Measurements from ENCODE around the gene PDX1.

The PDX1 gene

GRCh38 chr13:27929868-27930267 lies 10.1 kb downstream of the PDX1 start:
- Histone ChIP-seq H3K27ac (ENCODE audit: low read length) (no peak overlapping the region), H3K4me1 (ENCODE audit: control insufficient read depth, insufficient read depth, low read length) (peaks cover 3% of the 10 kb centered on the region), H3K9ac (ENCODE audit: low read length in 2 of 2) (no peak overlapping the region), H3K36me3 (ENCODE audit: control insufficient read depth in 2 of 2, insufficient read depth in 2 of 2, low read length in 2 of 2) (no peaks in the 10 kb centered on the region), H3K4me3 (ENCODE audit: low read length in 2 of 2) (no peak overlapping the region), H3K9me3 (ENCODE audit: control insufficient read depth in 2 of 2, low read length in 2 of 2) (no peaks in the 10 kb centered on the region), H3K27me3 (ENCODE audit: control insufficient read depth in 1 of 2, insufficient read depth in 2 of 2, low read length in 2 of 2) (peaks cover 54 to 58% of the 10 kb centered on the region in 2 donors)

DNA sequence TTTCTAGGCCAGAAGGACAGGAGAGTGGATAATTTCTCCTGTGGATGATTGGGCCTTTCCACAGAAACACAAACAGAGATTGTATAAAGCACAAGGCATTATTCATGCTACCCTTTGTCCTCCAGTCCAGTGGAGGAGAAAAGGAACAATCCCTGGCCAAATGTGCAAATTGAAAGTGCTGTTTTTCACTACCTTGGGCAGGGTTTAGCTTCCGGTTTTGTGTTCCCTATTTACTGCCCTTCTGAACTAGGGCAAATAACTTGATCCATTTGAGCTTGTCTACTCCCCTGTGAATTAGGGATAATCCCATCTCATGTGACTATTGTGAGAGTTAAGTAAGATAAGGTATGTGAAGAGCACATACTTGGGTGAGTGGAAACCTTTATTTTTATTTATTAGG lies 13.3 kb downstream of the PDX1 start:
- no peaks in the 10 kb centered on the region for H3K36me3 ChIP-seq (ENCODE audit: control insufficient read depth in 2 of 2, insufficient read depth in 2 of 2, low read length in 2 of 2)

GRCh38 chr13:27933580-27934328 lies 14.0 kb downstream of the PDX1 start:
- peaks cover 23 to 26% of the 10 kb centered on the region in 2 donors for H3K27me3 ChIP-seq (ENCODE audit: control insufficient read depth in 1 of 2, insufficient read depth in 2 of 2, low read length in 2 of 2)
- no peak overlapping the region for H3K9ac ChIP-seq (ENCODE audit: low read length in 2 of 2)
- no peak overlapping the region for H3K4me3 ChIP-seq (ENCODE audit: low read length in 2 of 2)
- H3K36me3 ChIP-seq (ENCODE audit: control insufficient read depth in 2 of 2, insufficient read depth in 2 of 2, low read length in 2 of 2): no peaks in the 10 kb centered on the region
- no peak overlapping the region for H3K27ac ChIP-seq (ENCODE audit: low read length)
- H3K4me1 ChIP-seq (ENCODE audit: control insufficient read depth, insufficient read depth, low read length): no peaks in the 10 kb centered on the region
- H3K9me3 ChIP-seq (ENCODE audit: control insufficient read depth in 2 of 2, low read length in 2 of 2): no peaks in the 10 kb centered on the region

More for the DNA sequence above, 13.3 kb downstream of the PDX1 start:
- Histone ChIP-seq H3K9me3 (ENCODE audit: control insufficient read depth in 2 of 2, low read length in 2 of 2) (no peaks in the 10 kb centered on the region), H3K4me3 (ENCODE audit: low read length in 2 of 2) (no peak overlapping the region), H3K27ac (ENCODE audit: low read length) (no peak overlapping the region), H3K9ac (ENCODE audit: low read length in 2 of 2) (no peak overlapping the region), H3K27me3 (ENCODE audit: control insufficient read depth in 1 of 2, insufficient read depth in 2 of 2, low read length in 2 of 2) (peaks cover 30% of the 10 kb centered on the region in 2 donors), H3K4me1 (ENCODE audit: control insufficient read depth, insufficient read depth, low read length) (no peaks in the 10 kb centered on the region)

DNA sequence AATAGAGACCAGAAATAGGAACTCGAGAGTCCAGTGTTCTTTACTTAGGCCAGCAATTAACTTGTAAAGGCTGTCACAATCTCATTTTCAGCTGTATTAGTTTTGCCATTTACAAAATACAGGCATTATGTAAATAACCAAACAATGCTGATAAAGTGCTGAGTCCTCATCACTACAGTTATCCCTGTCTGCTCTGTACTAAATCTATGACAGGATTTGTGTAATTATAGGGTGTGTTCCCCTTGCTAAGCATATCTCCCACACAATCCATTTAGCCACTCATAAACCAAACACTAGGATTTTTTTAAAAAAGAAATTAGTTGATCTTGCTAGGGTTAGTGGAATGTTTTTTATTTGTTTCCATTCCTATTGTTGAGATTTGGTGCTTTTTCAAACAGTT lies 23.2 kb downstream of the PDX1 start:
- Histone ChIP-seq H3K4me3 (ENCODE audit: low read length in 2 of 2) (no peak overlapping the region), H3K27me3 (ENCODE audit: control insufficient read depth in 1 of 2, insufficient read depth in 2 of 2, low read length in 2 of 2) (peaks cover 4 to 5% of the 10 kb centered on the region in 2 donors), H3K9ac (ENCODE audit: low read length in 2 of 2) (no peak overlapping the region), H3K27ac (ENCODE audit: low read length) (no peak overlapping the region), H3K36me3 (ENCODE audit: control insufficient read depth in 2 of 2, insufficient read depth in 2 of 2, low read length in 2 of 2) (no peaks in the 10 kb centered on the region), H3K9me3 (ENCODE audit: control insufficient read depth in 2 of 2, low read length in 2 of 2) (peaks cover 0 to 7% of the 10 kb centered on the region in 2 donors), H3K4me1 (ENCODE audit: control insufficient read depth, insufficient read depth, low read length) (no peaks in the 10 kb centered on the region)

DNA sequence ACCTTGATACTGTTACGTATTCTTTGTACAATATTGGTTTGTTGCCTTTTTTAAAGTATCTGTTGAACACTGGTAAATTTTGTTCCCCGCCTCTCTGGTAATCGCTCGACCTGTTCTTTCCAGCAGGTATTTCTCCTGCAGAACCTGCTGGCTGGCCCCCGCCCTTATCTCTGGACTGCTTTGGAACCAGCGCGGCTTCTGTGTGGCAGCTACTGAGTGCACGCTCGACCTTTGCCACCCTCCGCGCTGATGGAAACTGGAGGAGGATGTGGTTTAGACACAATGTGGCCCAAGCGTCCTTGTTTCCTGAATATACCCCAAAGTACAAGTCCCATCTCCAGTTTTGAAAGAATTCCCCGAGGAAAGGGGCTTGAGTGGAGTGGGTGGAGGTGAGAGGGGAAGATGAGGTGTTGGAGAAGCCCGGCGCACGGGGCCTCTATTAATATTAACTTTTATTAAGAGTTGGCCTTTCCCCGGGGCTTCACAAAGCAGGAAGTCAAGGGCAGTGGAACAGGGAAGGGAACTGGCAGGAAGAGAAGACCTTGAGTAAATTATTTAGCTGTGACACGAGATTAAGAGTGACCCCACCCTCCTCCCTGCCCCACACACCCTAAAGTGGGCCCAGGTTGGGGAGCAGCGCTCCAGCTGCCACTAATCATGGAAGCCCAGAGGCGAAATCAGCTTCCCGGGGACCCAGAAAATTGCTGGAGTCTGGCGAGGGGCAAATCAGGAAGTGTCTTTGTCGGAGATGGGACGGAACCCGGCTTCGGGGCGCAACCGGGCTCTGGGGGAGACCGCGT lies 33.3 kb downstream of the PDX1 start:
- H3K9ac ChIP-seq (ENCODE audit: low read length in 2 of 2): no peak overlapping the region
- peaks cover 0 to 2% of the 10 kb centered on the region in 2 donors for H3K9me3 ChIP-seq (ENCODE audit: control insufficient read depth in 2 of 2, low read length in 2 of 2)
- peaks cover 28 to 48% of the 10 kb centered on the region in 2 donors for H3K27me3 ChIP-seq (ENCODE audit: control insufficient read depth in 1 of 2, insufficient read depth in 2 of 2, low read length in 2 of 2)
- H3K4me1 ChIP-seq (ENCODE audit: control insufficient read depth, insufficient read depth, low read length): peaks cover 9% of the 10 kb centered on the region
- H3K4me3 ChIP-seq (ENCODE audit: low read length in 2 of 2): peak overlapping the region in 1 of 2 donors; percentile 64
- no peak overlapping the region for H3K27ac ChIP-seq (ENCODE audit: low read length)
- no peaks in the 10 kb centered on the region for H3K36me3 ChIP-seq (ENCODE audit: control insufficient read depth in 2 of 2, insufficient read depth in 2 of 2, low read length in 2 of 2)

DNA sequence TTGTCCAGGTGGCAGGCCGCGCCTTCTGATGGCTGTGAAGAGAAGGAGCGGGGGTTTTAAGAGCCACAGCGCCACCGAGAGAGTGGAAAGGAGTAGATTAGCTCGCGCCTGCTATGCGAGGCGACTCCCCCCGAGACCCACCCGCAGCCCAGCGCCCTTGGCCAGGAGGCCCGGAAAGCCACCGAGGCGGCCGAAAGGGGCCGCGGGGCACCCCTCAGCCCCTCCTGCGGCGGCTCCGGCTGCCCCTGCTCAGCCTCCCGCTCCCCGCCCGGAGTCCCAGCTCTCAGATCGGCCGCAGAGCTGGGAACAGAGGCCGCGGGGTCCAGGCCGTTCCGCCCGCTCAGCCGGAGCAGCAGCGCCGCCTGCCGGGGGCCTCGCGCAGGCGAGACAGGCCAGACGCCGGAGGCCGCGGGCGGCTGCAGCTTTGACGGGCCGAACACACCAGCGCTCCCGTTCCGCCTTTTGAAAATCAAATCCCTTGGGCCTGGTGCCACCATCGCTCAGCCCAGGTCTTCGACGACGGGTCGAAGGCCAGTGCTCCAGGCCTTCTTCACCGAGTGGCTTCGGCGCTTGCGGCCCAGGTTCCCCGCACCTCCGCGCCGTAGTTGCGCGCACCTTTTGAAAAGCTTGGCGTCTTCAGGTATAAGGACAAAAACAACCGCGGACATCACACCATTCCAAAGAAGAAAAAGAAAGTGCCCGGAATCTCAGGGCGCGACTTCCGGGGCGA lies 34.0 kb downstream of the PDX1 start:
- Histone ChIP-seq H3K27ac (ENCODE audit: low read length) (no peak overlapping the region), H3K36me3 (ENCODE audit: control insufficient read depth in 2 of 2, insufficient read depth in 2 of 2, low read length in 2 of 2) (no peaks in the 10 kb centered on the region), H3K9me3 (ENCODE audit: control insufficient read depth in 2 of 2, low read length in 2 of 2) (no peaks in the 10 kb centered on the region), H3K27me3 (ENCODE audit: control insufficient read depth in 1 of 2, insufficient read depth in 2 of 2, low read length in 2 of 2) (peaks cover 31 to 56% of the 10 kb centered on the region in 2 donors), H3K4me3 (ENCODE audit: low read length in 2 of 2) (peak overlapping the region; percentile 35 to 64), H3K4me1 (ENCODE audit: control insufficient read depth, insufficient read depth, low read length) (peaks cover 9% of the 10 kb centered on the region), H3K9ac (ENCODE audit: low read length in 2 of 2) (peak overlapping the region in 1 of 2 donors; percentile 13)

- Histone ChIP-seq H3K27ac (ENCODE audit: low read length) (no peak overlapping the region), H3K9ac (ENCODE audit: low read length in 2 of 2) (no peak overlapping the region), H3K27me3 (ENCODE audit: control insufficient read depth in 1 of 2, insufficient read depth in 2 of 2, low read length in 2 of 2) (peaks cover 36 to 62% of the 10 kb centered on the region in 2 donors), H3K4me1 (ENCODE audit: control insufficient read depth, insufficient read depth, low read length) (peaks cover 10% of the 10 kb centered on the region), H3K36me3 (ENCODE audit: control insufficient read depth in 2 of 2, insufficient read depth in 2 of 2, low read length in 2 of 2) (no peaks in the 10 kb centered on the region), H3K9me3 (ENCODE audit: control insufficient read depth in 2 of 2, low read length in 2 of 2) (no peaks in the 10 kb centered on the region), H3K4me3 (ENCODE audit: low read length in 2 of 2) (peak overlapping the region; percentile 35 to 64)
Measured at GRCh38 chr13:27954406-27954851, 34.6 kb downstream of the PDX1 start.

DNA sequence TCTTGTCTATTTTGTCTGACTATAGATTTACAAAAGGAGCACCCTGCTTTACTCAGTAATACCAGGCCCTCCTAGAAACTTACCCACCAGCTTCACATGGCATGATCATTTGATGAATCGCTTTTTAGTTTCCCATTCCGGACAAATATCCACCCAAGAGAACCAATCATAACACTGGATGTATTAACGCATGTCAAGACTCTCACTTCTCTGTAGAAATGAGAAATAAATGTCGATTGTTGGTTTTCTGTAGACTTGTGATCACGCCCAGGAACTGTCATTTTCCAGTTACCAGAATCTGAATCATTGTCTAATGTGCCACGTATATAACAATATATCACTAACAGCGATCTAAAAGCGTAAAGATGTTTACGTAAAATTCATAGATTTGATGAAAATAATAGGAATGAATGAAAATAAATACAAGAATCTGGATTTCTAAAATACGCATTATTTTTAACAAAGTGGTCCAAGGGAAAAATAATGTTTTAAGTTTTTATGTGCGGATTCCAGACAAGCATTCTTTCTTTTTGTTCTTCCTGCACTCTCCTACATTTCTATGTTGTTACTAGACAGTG lies 35.3 kb downstream of the PDX1 start:
- Histone ChIP-seq H3K9me3 (ENCODE audit: control insufficient read depth in 2 of 2, low read length in 2 of 2) (no peaks in the 10 kb centered on the region), H3K27me3 (ENCODE audit: control insufficient read depth in 1 of 2, insufficient read depth in 2 of 2, low read length in 2 of 2) (peaks cover 41 to 68% of the 10 kb centered on the region in 2 donors), H3K4me1 (ENCODE audit: control insufficient read depth, insufficient read depth, low read length) (peaks cover 12% of the 10 kb centered on the region), H3K4me3 (ENCODE audit: low read length in 2 of 2) (no peak overlapping the region), H3K27ac (ENCODE audit: low read length) (no peak overlapping the region), H3K9ac (ENCODE audit: low read length in 2 of 2) (no peak overlapping the region), H3K36me3 (ENCODE audit: control insufficient read depth in 2 of 2, insufficient read depth in 2 of 2, low read length in 2 of 2) (no peaks in the 10 kb centered on the region)

DNA sequence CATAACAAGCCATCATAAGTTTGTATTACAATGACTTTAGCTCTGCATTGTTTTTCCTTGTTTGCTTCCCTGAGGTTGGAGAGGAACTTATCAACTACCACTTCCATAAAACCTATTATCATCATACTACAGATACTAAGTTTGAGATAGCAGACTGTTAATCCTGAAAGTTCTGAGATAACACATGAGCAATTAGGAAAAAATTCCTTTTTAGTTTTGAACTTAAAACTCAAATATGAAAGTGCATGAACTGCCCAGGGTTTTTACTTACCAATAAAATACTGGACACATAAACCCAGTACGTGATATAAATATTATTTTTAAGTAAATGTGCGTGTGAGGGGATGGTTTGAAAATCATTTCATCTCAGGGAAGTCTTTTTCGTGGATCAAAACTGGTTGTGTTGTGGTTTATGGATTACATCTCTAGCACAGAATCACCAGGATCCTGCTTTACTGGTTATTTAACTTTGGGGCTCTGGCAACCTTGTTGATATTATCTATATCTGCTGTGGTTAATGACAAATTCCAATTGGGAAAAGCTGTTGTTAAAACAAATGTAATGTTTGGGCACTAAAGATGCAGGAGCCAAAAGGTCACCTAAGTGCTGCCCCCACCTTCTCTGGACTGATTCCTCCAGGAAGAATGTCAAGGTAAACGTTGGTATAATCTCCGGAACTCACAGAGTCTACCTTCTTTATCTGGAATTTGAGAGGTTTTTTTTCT lies 36.9 kb downstream of the PDX1 start:
- H3K36me3 ChIP-seq (ENCODE audit: control insufficient read depth in 2 of 2, insufficient read depth in 2 of 2, low read length in 2 of 2): no peaks in the 10 kb centered on the region
- no peak overlapping the region for H3K9ac ChIP-seq (ENCODE audit: low read length in 2 of 2)
- peaks cover 23% of the 10 kb centered on the region for H3K4me1 ChIP-seq (ENCODE audit: control insufficient read depth, insufficient read depth, low read length)
- H3K4me3 ChIP-seq (ENCODE audit: low read length in 2 of 2): no peak overlapping the region
- H3K27ac ChIP-seq (ENCODE audit: low read length): no peak overlapping the region
- peaks cover 47 to 84% of the 10 kb centered on the region in 2 donors for H3K27me3 ChIP-seq (ENCODE audit: control insufficient read depth in 1 of 2, insufficient read depth in 2 of 2, low read length in 2 of 2)
- H3K9me3 ChIP-seq (ENCODE audit: control insufficient read depth in 2 of 2, low read length in 2 of 2): no peaks in the 10 kb centered on the region

DNA sequence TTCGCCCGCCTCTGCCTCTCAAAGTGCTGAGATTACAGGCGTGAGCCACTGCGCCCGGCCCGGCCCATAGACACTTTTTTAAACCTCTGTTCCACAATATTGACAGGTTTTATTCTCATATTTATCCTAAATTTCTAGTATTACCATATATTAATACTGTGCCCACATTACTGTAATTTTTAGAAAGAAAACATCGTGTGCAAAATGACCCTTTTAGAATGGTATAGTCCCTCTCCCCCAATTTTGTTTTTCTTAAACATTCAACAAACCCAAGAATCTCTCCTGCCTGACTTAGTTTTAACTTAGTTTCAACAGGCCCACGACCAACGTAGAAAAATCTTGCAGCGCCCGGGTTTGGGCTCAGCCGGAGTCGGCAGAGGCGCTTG lies 40.2 kb downstream of the PDX1 start:
- no peak overlapping the region for H3K9ac ChIP-seq (ENCODE audit: low read length in 2 of 2)
- peaks cover 51 to 66% of the 10 kb centered on the region in 2 donors for H3K27me3 ChIP-seq (ENCODE audit: control insufficient read depth in 1 of 2, insufficient read depth in 2 of 2, low read length in 2 of 2)
- no peak overlapping the region for H3K27ac ChIP-seq (ENCODE audit: low read length)
- H3K4me3 ChIP-seq (ENCODE audit: low read length in 2 of 2): peak overlapping the region in 1 of 2 donors; percentile 58
- H3K36me3 ChIP-seq (ENCODE audit: control insufficient read depth in 2 of 2, insufficient read depth in 2 of 2, low read length in 2 of 2): no peaks in the 10 kb centered on the region
- H3K4me1 ChIP-seq (ENCODE audit: control insufficient read depth, insufficient read depth, low read length): peaks cover 15% of the 10 kb centered on the region
- H3K9me3 ChIP-seq (ENCODE audit: control insufficient read depth in 2 of 2, low read length in 2 of 2): no peaks in the 10 kb centered on the region
